ENCODE results near the gene SLC30A3.

SLC30A3 gene

GRCh38 chr2:27225526-27225925, 37.3 kb downstream of the SLC30A3 start:
- DNase-seq (ENCODE audit: low spot score), result no peak

DNA sequence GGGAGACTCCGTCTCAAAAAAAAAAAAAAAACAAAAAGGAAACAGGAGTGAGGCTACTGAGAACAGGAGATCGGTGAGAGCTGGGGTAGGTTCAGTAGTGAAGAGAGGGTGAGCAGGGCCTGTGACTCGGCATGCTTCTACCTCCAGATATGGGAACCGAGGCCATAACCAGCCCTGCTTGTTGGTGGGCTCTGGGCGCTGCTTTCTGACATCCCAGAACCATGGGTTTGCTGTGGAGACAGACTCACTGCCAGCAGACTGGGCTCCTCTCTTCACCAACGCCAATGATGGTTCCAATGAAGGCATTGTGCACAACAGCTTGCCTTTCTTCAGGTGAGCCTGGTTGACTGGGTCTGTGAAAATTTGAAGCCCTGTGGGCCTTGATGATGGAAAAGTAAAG, 39.4 kb downstream of the SLC30A3 start:
- DNase-seq (ENCODE audit: low spot score), result no peak

DNA sequence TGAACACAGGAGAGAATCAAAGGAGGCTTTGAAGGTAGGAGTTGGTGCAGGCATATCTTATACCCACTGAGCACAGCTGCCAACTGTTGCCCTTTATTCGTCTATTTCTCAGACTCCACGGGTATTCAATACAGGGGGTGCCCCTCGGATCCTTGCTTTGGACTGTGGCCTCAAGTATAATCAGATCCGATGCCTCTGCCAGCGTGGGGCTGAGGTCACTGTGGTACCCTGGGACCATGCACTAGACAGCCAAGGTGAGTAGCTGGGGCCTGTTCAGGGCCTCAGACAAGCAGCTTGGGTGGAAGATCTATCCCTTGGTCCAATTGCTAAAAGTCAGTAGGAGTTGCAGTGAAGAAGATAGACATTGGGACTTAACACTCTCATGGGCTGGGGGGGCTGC, 40.4 kb downstream of the SLC30A3 start:
- DNase-seq (ENCODE audit: low spot score), result no peak

- no peak for DNase-seq (ENCODE audit: low spot score)
Observed at GRCh38 chr2:27221166-27221565, 41.7 kb downstream of the SLC30A3 start.

DNA sequence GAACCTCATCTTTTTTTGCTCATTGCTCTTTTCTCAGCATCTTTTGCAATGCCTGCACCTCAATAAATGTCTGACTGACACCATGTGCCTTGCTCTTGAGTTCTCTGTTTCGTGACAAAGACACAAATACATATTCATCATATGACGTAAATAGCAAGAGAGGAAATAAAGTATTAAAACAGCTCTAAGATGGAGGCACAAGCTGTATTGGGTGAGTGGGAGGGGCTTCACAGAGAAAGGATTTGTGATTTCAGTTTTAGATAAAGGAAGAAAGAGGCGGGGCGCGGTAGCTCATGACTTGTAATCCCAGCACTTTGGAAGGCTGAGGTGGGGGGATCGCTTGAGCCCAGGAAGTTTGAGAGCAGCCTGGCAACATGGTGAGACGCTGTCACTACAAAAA, 42.8 kb downstream of the SLC30A3 start:
- no peak for DNase-seq (ENCODE audit: low spot score)

DNA sequence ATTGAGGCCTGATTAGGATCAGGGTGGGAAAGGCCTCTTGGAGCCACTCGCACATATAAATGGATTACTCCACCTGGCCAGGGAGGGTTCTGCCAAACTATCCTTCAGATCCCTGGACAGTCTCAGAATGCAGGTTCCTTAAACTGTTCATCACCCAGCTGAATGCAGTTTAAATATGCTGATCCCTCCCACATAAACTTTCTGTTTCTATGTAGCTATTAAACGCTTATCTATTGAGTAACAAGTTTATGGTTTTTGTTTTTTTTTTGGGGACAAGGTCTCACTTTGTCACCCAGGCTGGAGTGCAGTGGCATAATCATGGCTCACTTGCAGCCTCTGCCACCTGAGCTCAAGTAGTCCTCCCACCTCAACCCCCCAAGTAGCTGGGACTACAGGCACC, 43.8 kb downstream of the SLC30A3 start:
- DNase-seq (ENCODE audit: low spot score), result no peak

- no peak for DNase-seq (ENCODE audit: low spot score)
Observed at GRCh38 chr2:27218614-27219013, 44.2 kb downstream of the SLC30A3 start.

DNA sequence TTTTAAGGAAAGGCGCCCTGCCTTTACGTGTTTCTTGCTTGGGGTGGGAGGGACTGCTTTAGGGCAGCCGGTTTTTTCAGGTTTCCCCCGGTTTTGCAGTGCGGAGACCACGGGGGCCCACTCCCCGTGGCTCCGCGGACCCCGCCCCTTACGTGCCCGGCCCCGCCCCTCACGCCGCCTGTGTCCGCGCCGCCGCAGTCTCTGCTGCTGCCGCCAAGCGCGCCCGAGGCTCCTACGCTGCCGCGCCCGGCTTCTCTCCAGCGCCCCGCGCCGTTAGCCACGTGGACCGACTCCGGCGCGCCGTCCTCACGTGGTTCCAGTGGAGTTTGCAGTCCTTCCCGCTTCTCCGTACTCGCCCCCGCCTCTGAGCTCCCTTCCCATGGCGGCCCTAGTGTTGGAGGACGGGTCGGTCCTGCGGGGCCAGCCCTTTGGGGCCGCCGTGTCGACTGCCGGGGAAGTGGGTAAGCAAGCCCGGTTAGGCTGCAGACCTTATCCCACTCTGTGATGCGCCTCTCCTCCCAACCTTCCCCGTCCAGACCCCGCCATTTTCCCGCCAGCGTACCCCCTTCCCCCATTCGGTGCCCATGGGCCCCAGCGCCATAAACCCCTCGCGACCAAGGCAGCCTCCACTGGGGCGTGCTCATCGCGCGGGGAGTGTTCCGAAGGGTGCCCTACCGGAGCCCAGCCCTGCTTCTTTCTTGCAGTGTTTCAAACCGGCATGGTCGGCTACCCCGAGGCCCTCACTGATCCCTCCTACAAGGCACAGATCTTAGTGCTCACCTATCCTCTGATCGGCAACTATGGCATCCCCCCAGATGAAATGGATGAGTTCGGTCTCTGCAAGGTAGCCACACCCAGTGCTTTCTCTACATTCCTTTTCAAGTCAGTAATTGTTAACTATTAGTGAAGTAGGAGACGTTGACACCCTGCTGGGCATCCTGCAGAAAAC, 45.4 kb downstream of the SLC30A3 start, which contains the start of gene CAD:
TSS of gene CAD (plus strand) at position 197 of the 949 bp plus-strand sequence. CDS start at position 380, 183 bp downstream.
- peak; percentile 86 for DNase-seq (ENCODE audit: low spot score)

DNA sequence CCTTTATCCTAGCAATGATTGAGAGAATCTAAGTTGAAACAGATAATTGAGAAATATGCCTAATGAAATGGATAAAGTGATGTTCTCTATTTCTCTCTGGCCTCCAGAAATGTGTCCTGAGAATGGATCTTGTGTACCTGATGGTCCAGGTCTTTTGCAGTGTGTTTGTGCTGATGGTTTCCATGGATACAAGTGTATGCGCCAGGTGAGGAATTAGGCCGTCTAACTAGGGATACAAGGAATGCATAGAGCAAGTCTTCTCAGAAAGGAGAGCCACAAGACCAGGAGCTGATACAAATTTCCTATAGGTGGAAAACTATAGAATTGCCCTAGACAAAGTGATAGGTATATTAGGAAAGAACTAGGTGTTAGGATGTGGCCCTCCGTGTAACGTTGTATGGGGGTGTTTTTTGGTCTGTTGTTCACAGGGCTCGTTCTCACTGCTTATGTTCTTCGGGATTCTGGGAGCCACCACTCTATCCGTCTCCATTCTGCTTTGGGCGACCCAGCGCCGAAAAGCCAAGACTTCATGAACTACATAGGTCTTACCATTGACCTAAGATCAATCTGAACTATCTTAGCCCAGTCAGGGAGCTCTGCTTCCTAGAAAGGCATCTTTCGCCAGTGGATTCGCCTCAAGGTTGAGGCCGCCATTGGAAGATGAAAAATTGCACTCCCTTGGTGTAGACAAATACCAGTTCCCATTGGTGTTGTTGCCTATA, 46.3 kb downstream of the SLC30A3 start:
- no peak for DNase-seq (ENCODE audit: low spot score)

DNA sequence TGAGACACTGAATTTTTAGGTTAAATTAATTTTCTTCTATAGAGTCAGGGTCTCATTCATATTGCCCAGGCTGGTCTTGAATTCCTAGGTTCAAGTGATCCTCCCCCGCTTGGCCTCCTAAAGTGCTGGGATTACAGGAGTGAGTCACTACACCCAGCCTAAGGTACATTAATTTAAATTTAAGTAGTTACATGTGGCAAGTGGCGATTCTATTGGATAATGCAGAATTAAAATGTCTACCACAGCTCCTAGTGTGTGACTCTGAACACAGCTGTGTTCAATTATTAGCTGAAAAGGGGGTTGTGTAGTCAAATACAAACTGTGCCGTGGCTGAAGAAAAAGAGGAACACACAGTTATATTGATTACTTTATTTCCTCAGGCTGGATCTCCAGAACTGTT, 47.9 kb downstream of the SLC30A3 start:
- no peak for DNase-seq (ENCODE audit: low spot score)

- peak; percentile 25 for DNase-seq (ENCODE audit: low spot score)
Observed at GRCh38 chr2:27212626-27213471, 50.0 kb downstream of the SLC30A3 start.

GRCh38 chr2:27211943-27212625, 50.8 kb downstream of the SLC30A3 start, which contains the start of the genes ATRAID and SLC5A6:
Gene ATRAID, plus strand, starts transcription at chr2:27212041. Its CDS starts 328 bp downstream, at chr2:27212369.
Gene SLC5A6, minus strand, starts transcription at chr2:27212268. Its CDS starts 4,618 bp downstream, at chr2:27207650.
- peak; percentile 86 for DNase-seq (ENCODE audit: low spot score)

- no peak for DNase-seq (ENCODE audit: low spot score)
Observed at GRCh38 chr2:27211241-27211942, 51.5 kb downstream of the SLC30A3 start.

DNA sequence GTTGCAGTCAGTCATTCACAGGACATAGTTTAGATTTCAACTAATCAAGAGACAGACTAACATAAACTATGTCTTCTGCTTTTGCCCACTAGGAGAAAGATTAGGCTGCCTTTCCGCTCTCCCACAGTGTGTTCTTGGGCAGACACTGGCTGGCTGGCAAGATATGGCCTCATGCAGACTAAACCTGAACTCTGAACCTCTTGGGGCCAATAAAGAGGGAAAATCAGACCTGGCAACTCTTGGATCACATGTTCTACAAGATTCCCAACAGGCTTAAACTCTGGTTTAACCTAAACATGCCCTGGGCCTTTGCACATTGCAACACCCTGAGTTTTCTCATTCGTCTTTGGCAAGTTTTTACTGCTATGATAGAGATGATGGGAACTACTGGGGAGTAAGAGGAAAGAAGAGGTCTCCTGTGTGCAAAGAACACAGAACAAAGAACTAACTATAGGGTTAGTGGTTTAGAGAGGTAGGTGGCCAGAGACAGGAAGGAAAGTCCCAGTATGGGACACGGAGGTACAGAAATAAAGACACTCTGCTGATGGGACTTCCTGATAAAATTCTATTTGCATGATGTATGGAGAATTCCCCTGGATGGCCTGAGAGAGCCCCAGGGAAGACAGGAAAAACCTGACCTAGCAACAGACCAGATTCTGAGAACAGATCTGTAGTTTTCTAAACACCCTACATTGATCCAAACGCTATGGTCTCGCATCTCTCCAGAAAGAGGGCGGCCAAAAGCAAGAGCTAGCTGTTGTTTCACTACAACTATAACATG, 53.0 kb downstream of the SLC30A3 start:
- DNase-seq (ENCODE audit: low spot score), result no peak

GRCh38 chr2:27208486-27209050, 54.3 kb downstream of the SLC30A3 start:
- no peak for DNase-seq (ENCODE audit: low spot score)

DNA sequence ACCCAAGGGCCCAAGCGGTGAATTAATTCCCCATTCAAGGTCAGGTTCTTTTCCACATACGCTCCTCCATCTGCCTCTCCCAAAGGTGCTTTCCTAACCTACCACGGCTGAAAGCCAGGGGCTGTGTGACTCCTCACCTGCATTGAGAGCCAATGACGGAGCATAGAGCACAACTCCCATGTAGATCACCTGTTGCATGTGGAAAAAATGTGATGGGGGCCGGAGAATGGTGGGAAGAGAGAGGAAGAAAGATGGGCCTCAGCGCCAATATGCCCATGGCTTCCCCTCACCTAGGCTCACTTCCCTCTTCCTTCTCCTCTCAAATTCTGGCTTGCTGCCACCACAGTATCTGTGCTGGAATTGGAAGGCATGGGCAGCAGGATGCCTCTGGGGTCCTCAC, 56.5 kb downstream of the SLC30A3 start:
- no peak for DNase-seq (ENCODE audit: low spot score)

DNA sequence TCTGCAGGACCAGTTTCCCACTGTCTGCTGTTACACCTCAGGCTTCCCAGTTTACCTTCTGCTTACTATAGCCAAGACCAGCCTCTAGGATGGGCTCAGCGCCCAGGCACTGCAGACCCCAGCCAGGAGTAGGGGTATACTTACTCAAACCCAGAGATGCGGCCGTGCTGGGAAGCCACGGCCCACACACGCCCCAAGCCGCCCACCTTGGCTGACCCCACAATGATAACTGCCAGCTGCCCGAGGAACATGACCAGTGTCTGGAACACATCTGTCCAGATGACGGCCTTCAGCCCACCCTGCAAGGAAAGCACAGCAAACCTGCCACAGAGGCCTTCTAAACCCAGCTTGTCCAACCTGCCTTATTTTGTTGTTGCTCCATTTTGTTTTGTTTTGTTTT, 57.6 kb downstream of the SLC30A3 start:
- DNase-seq (ENCODE audit: low spot score), result no peak

GRCh38 chr2:27204566-27204965, 58.3 kb downstream of the SLC30A3 start:
- no peak for DNase-seq (ENCODE audit: low spot score)

DNA sequence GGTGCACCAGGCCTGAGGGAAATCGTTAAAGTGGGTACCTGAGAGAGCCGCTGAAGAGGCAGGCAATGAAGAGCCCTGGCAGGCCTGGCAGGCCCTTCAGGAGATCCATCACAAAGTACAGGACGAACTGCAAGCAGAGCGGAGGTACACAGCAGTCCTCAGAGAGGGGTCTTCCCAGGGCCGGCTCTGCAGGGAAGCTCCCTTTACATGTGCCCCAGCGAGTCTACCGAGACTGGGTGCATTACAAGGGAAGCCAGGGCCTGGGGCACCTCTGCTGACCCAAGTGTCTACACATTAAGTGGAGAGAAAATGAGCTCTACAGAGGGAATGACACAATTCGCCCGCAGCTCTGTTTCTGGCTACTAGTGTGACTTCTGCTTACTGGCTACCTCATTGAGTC, 59.1 kb downstream of the SLC30A3 start:
- DNase-seq (ENCODE audit: low spot score), result no peak

Measured in CD4-positive, alpha-beta T cell treated with Interleukin-15 for 4 hours (primary cell).